ENCODE data around the gene NXNL1.
A peak's percentile ranks its signal among the peaks of the same experiment; 100 is the strongest.

The NXNL1 gene

GRCh38 chr19:17454576-17455071, 6.1 kb downstream of the NXNL1 start:
- DNase-seq = peak; percentile 89

- no peak for DNase-seq
Observed at GRCh38 chr19:17451820-17452219, 8.9 kb downstream of the NXNL1 start.

GRCh38 chr19:17450264-17451075, 10.3 kb downstream of the NXNL1 start:
- DNase-seq = no peak

- DNase-seq = peak; percentile 66
Observed at GRCh38 chr19:17448131-17448967, 12.4 kb downstream of the NXNL1 start, which contains the start of gene TMEM221. Gene TMEM221, minus strand, starts transcription at chr19:17448668. Its CDS starts 206 bp downstream, at chr19:17448462.

GRCh38 chr19:17447704-17448130, 13.0 kb downstream of the NXNL1 start:
- DNase-seq = no peak

GRCh38 chr19:17445526-17446165, 15.1 kb downstream of the NXNL1 start:
- no peak for DNase-seq

GRCh38 chr19:17441241-17442021, 19.3 kb downstream of the NXNL1 start:
- peak; percentile 81 for DNase-seq

- no peak for DNase-seq
Observed at GRCh38 chr19:17436874-17437267, 23.9 kb downstream of the NXNL1 start.

- DNase-seq = no peak
Observed at GRCh38 chr19:17436094-17436873, 24.4 kb downstream of the NXNL1 start.

GRCh38 chr19:17435218-17435617, 25.5 kb downstream of the NXNL1 start:
- DNase-seq = no peak

- no peak for DNase-seq
Observed at GRCh38 chr19:17431417-17431816, 29.3 kb downstream of the NXNL1 start.

GRCh38 chr19:17429641-17430113, 31.0 kb downstream of the NXNL1 start:
- DNase-seq = no peak

- peak; percentile 92 for DNase-seq
Observed at GRCh38 chr19:17424743-17425365, 35.9 kb downstream of the NXNL1 start.

- DNase-seq = no peak
Observed at GRCh38 chr19:17423429-17424208, 37.1 kb downstream of the NXNL1 start.

GRCh38 chr19:17421942-17422341, 38.8 kb downstream of the NXNL1 start:
- no peak for DNase-seq

GRCh38 chr19:17420475-17420924, 40.2 kb downstream of the NXNL1 start:
- peak; percentile 81 for DNase-seq

- DNase-seq = peak; percentile 100
Observed at GRCh38 chr19:17419621-17420474, 40.9 kb downstream of the NXNL1 start, which contains the start of gene MVB12A. Gene MVB12A, plus strand, starts transcription at chr19:17420047. Its CDS starts 89 bp downstream, at chr19:17420136.

GRCh38 chr19:17419154-17419620, 41.5 kb downstream of the NXNL1 start:
- DNase-seq = no peak

GRCh38 chr19:17418710-17419109, 42.0 kb downstream of the NXNL1 start:
- no peak for DNase-seq
